HepG2 (cell line): ENCODE results near the gene EPHB4. TPM values are rescaled to one million over a fixed set of nuclear protein-coding genes. Genes with fewer than 3 reads are reported as not detected.

Experiments
- ATAC-seq: fragments of 200-7000 bp; cut with Tn5 transposase; 3 replicates; pipeline ENCODE4 v1.9.1; 2020; ENCODE audit warnings: mild to moderate bottlenecking, moderate library complexity
- BruUV-seq: library from RNA; stranded (reverse); fragments of 400-500 nt; replicated peaks from 2 replicates; lab custom pipeline; 2021; lab: Mats Ljungman, UMichigan
- CTCF ChIA-PET: fragments of 300-600 bp; formaldehyde crosslinking; extraction: SDS; loops from one replicate; lab custom pipeline; 2021; ENCODE audit warnings: low total read pairs, inconsistent platforms, low intra/inter-chr PET ratio; lab: Yijun Ruan, JAX
- POLR2A ChIA-PET: fragments of 350-600 bp; sonication (Branson Sonifier 250); formaldehyde crosslinking; loops from one replicate; lab custom pipeline; 2020; ENCODE audit warnings: antibody characterized with exemption, inconsistent platforms; lab: Yijun Ruan, JAX
- DNase-seq: peaks from one replicate; pipeline ENCODE4 v3.0.0-alpha.2; 2015; ENCODE audit warnings: low spot score
- FAIRE-seq: peaks from 3 replicates; lab custom pipeline; 2011; peaks lifted over from hg19 to GRCh38; lab: Jason Lieb, UNC
- H2AFZ ChIP-seq: one replicate; pipeline ENCODE4 v1.6.1; 2011; ENCODE audit warnings: low read length, inconsistent platforms
- H3K27ac ChIP-seq: fragments of 300-600 bp; 3 replicates; pipeline ENCODE4 v1.8.0; 2011; ENCODE audit warnings: mixed run types, mild to moderate bottlenecking, mixed read lengths, low read length, inconsistent platforms; ENCODE audit not compliant: insufficient read depth; ENCODE audit errors: extremely low read length
- H3K27me3 ChIP-seq, 2 experiments: fragments of 200-600 bp in 1 of 2; 2 replicates in 1 of 2; 3 replicates in 1 of 2; pipeline versions ENCODE4 v1.6.0 to v1.8.0; 2011; ENCODE audit warnings: low read length in 2 of 2, mild to moderate bottlenecking in 2 of 2, moderate library complexity in 2 of 2, inconsistent platforms in 1 of 2; ENCODE audit not compliant: insufficient read depth in 2 of 2, control insufficient read depth in 1 of 2
- H3K36me3 ChIP-seq, 2 experiments: fragments of 200-600 bp in 1 of 2; replicated peaks in 1 of 2; 2 replicates in 1 of 2; 3 replicates in 1 of 2; pipeline versions ENCODE4 v1.5.1 to v1.8.0; 2011; ENCODE audit warnings: low read length in 2 of 2, inconsistent platforms in 1 of 2; ENCODE audit not compliant: insufficient read depth in 2 of 2, control insufficient read depth in 1 of 2
- H3K4me1 ChIP-seq: 2 replicates; pipeline ENCODE4 v1.5.1; 2012; ENCODE audit warnings: low read length, inconsistent platforms; ENCODE audit not compliant: insufficient read depth
- H3K4me2 ChIP-seq: 2 replicates; pipeline ENCODE4 v1.6.0; 2011; ENCODE audit warnings: low read depth, low read length, inconsistent platforms
- H3K4me3 ChIP-seq, 3 experiments: fragments of 200-600 bp in 1 of 3; sonication (generic), shearing (Covaris generic) in 1 of 3; replicated peaks in 1 of 3; 2 replicates each; pipeline ENCODE4 v1.5.1; 2011 to 2016; ENCODE audit warnings: low read length in 3 of 3, inconsistent platforms in 2 of 3, low read depth in 2 of 3, mild to moderate bottlenecking in 2 of 3, control low read depth in 1 of 3, mixed read lengths in 1 of 3; ENCODE audit not compliant: insufficient read depth in 1 of 3
- H3K79me2 ChIP-seq: one replicate; pipeline ENCODE4 v1.6.1; 2011; ENCODE audit warnings: low read length, inconsistent platforms; ENCODE audit not compliant: insufficient read depth
- H3K9ac ChIP-seq: 2 replicates; pipeline ENCODE4 v1.6.0; 2011; ENCODE audit warnings: mild to moderate bottlenecking, low read depth, low read length, inconsistent platforms; ENCODE audit not compliant: insufficient read depth
- H3K9me3 ChIP-seq: 2 replicates; pipeline ENCODE4 v1.5.1; 2012; ENCODE audit warnings: mild to moderate bottlenecking, low read length
- H4K20me1 ChIP-seq: 2 replicates; pipeline ENCODE4 v1.6.0; 2011; ENCODE audit warnings: inconsistent platforms, mild to moderate bottlenecking, low read length, moderate library complexity; ENCODE audit not compliant: insufficient read depth
- MAX ChIP-seq: IDR thresholded peaks from 2 replicates; pipeline ENCODE4 v1.6.1; 2012; ENCODE audit warnings: inconsistent platforms
- RBFOX2 ChIP-seq: fragments of 200-400 bp; formaldehyde crosslinking; IDR thresholded peaks from 2 replicates; pipeline ENCODE4 v1.6.1; 2017; ENCODE audit warnings: low read depth, mild to moderate bottlenecking, low read length
- SAP130 ChIP-seq: IDR thresholded peaks from 2 replicates; pipeline ENCODE4 v1.6.1; 2016; ENCODE audit warnings: low read depth
- SP2 ChIP-seq: sonication (generic); formaldehyde crosslinking; IDR thresholded peaks from 2 replicates; pipeline ENCODE4 v1.5.1; 2020; ENCODE audit warnings: mild to moderate bottlenecking, missing genetic modification reagents
- ZBTB10 ChIP-seq: sonication (generic); formaldehyde crosslinking; IDR thresholded peaks from 2 replicates; pipeline ENCODE4 v1.4.0; 2020; ENCODE audit warnings: missing genetic modification reagents, borderline replicate concordance
- ZBTB33 ChIP-seq: sonication (generic); formaldehyde crosslinking; IDR thresholded peaks from 2 replicates; pipeline ENCODE4 v1.4.0; 2020; ENCODE audit warnings: missing genetic modification reagents
- WGBS: methylation state at CpG from one replicate; pipeline ENCODE4 v1.1.6; 2017; ENCODE audit warnings: low lambda C conversion rate; 5-methylcytosine and 5-hydroxymethylcytosine counted together
- in situ Hi-C: cut with HindIII; loops from 2 replicates; pipeline ENCODE4 v1.10.0; 2017; ENCODE audit warnings: low pct_unique_long_range_greater_than_20kb; ENCODE audit not compliant: extremely low pct_ligation_motif_present
- intact Hi-C: fragments of 100-400 bp; cut with micrococcal nuclease; formaldehyde crosslinking; loops from one replicate; pipeline ENCODE4 v1.10.0; 2022; ENCODE audit not compliant: unreplicated experiment
- polyA plus RNA-seq, 8 experiments: library from polyadenylated mRNA; depleted of rRNA in 3 of 8; stranded (reverse) in 7 of 8; unstranded in 1 of 8; fragments of >200 nt; fragmentation: Illumina TruSeq in 4 of 8; extraction: Trizol in 4 of 8; gene quantifications; 2 replicates each; pipeline versions ENCODE4 v1.2.1 to v1.2.3, GENCODE V29; 2011 to 2016; ENCODE audit warnings: low read depth in 4 of 8, missing spikeins in 1 of 8, mixed read lengths in 1 of 8; ENCODE audit not compliant: insufficient read depth in 1 of 8
- total RNA-seq, 5 experiments: library from RNA; depleted of rRNA; stranded (reverse); fragments of >200 nt; fragmentation: Illumina TruSeq; extraction: Trizol; gene quantifications; 2 replicates each; pipeline ENCODE4 v1.2.3, GENCODE V29; 2016; ENCODE audit warnings: low read depth in 1 of 5
- TF ChIP-seq, protein P1 (sequence below): sonication (generic); formaldehyde crosslinking; IDR thresholded peaks from 2 replicates; pipeline ENCODE4 v1.5.0; 2020; ENCODE audit warnings: mild to moderate bottlenecking, missing genetic modification reagents, borderline replicate concordance
- TF ChIP-seq, protein P2 (sequence below): sonication (generic); formaldehyde crosslinking; IDR thresholded peaks from 2 replicates; pipeline ENCODE4 v1.5.0; 2020; ENCODE audit warnings: missing genetic modification reagents

EPHB4 gene
- total and polyA plus RNA-seq, 2 of the 13 experiments (the other 11 are each of a cell fraction or from before 2014, with no cell fraction given): 61.4 to 69.6 TPM

DNA sequence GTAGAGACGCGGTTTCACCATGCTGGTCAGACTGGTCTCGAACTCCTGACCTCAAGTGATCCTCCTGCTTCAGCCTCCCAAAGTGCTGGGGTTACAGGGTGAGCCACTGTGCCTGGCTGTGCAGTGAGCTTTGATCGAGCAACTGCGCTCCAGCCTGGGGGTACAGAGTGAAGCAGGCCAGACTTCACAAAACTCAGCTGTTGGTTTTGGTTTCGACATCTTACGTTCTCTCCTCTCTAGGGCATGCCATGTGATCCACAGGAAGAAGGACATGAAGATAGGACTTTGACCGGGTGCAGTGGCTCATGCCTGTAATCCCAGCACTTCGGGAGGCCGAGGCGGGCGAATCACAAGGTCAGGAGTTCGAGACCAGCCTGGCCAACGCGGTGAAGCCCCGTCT is 10.8 kb downstream of the EPHB4 start (continued):
- TF ChIP-seq ZBTB33 (CRISPR knock-in tag) (peak; percentile 63), SAP130 (peak; percentile 49), ZBTB10 (0 out of 2 replicates have a peak, but pooled peaks have one; percentile 43), MAX (0 out of 2 replicates have a peak, but pooled peaks have one; percentile 32)

GRCh38 chr7:100812729-100813128 is 14.6 kb downstream of the EPHB4 start:
- Histone ChIP-seq H4K20me1 (no peaks in the 10 kb centered on the region; the same call in 1 of the 2 replicates), H2AFZ (no peak overlapping the region), H3K27me3 (no peaks in the 10 kb centered on the region), H3K4me1 (peaks cover 58% of the 10 kb centered on the region), H3K9ac (no peak overlapping the region), H3K36me3 (peaks cover 22 to 67% of the 10 kb centered on the region in 2 experiments; a peak in 4 of 5 replicates), H3K4me2 (no peak overlapping the region), H3K4me3 (no peak overlapping the region), H3K79me2 (no peaks in the 10 kb centered on the region), H3K9me3 (no peaks in the 10 kb centered on the region), H3K27ac (no peak overlapping the region)
- DNase-seq: no peak
- intact Hi-C loops (no loop called here), in situ Hi-C loops (no loop called here)
- no peak for ATAC-seq
- CTCF ChIA-PET: no interaction called here
- WGBS: 97% methylated on average over 18 of the region's 22 CpGs
- no peak for FAIRE-seq
- TSS peak; percentile 42 for BruUV-seq
- POLR2A ChIA-PET: interaction anchor here (1.3 to 4.6 kb wide), 2 partner anchors 10 to 14 kb away, joined by 5 to 38 read pairs; partner anchors contain the start of gene EPHB4
- TF ChIP-seq, protein P1, sequence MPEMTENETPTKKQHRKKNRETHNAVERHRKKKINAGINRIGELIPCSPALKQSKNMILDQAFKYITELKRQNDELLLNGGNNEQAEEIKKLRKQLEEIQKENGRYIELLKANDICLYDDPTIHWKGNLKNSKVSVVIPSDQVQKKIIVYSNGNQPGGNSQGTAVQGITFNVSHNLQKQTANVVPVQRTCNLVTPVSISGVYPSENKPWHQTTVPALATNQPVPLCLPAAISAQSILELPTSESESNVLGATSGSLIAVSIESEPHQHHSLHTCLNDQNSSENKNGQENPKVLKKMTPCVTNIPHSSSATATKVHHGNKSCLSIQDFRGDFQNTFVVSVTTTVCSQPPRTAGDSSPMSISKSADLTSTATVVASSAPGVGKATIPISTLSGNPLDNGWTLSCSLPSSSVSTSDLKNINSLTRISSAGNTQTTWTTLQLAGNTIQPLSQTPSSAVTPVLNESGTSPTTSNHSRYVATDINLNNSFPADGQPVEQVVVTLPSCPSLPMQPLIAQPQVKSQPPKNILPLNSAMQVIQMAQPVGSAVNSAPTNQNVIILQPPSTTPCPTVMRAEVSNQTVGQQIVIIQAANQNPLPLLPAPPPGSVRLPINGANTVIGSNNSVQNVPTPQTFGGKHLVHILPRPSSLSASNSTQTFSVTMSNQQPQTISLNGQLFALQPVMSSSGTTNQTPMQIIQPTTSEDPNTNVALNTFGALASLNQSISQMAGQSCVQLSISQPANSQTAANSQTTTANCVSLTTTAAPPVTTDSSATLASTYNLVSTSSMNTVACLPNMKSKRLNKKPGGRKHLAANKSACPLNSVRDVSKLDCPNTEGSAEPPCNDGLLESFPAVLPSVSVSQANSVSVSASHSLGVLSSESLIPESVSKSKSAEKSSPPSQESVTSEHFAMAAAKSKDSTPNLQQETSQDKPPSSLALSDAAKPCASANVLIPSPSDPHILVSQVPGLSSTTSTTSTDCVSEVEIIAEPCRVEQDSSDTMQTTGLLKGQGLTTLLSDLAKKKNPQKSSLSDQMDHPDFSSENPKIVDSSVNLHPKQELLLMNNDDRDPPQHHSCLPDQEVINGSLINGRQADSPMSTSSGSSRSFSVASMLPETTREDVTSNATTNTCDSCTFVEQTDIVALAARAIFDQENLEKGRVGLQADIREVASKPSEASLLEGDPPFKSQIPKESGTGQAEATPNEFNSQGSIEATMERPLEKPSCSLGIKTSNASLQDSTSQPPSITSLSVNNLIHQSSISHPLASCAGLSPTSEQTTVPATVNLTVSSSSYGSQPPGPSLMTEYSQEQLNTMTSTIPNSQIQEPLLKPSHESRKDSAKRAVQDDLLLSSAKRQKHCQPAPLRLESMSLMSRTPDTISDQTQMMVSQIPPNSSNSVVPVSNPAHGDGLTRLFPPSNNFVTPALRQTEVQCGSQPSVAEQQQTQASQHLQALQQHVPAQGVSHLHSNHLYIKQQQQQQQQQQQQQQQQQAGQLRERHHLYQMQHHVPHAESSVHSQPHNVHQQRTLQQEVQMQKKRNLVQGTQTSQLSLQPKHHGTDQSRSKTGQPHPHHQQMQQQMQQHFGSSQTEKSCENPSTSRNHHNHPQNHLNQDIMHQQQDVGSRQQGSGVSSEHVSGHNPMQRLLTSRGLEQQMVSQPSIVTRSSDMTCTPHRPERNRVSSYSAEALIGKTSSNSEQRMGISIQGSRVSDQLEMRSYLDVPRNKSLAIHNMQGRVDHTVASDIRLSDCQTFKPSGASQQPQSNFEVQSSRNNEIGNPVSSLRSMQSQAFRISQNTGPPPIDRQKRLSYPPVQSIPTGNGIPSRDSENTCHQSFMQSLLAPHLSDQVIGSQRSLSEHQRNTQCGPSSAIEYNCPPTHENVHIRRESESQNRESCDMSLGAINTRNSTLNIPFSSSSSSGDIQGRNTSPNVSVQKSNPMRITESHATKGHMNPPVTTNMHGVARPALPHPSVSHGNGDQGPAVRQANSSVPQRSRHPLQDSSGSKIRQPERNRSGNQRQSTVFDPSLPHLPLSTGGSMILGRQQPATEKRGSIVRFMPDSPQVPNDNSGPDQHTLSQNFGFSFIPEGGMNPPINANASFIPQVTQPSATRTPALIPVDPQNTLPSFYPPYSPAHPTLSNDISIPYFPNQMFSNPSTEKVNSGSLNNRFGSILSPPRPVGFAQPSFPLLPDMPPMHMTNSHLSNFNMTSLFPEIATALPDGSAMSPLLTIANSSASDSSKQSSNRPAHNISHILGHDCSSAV: no peak
- peak; percentile 61 for TF ChIP-seq RBFOX2
- TF ChIP-seq, protein P2, sequence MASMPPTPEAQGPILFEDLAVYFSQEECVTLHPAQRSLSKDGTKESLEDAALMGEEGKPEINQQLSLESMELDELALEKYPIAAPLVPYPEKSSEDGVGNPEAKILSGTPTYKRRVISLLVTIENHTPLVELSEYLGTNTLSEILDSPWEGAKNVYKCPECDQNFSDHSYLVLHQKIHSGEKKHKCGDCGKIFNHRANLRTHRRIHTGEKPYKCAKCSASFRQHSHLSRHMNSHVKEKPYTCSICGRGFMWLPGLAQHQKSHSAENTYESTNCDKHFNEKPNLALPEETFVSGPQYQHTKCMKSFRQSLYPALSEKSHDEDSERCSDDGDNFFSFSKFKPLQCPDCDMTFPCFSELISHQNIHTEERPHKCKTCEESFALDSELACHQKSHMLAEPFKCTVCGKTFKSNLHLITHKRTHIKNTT: no peak
- TF ChIP-seq SP2 (CRISPR knock-in tag): no peak
